Spleen (tissue), 7 donors: ENCODE results near the gene AKAP5.

ENCODE experiments used
- CTCF ChIP-seq, 11 experiments: fragments of 200-600 bp in 7 of 11; fragments of 450-650 bp in 4 of 11; sonication (generic) in 4 of 11; IDR thresholded peaks in 8 of 11; conservative IDR thresholded peaks in 3 of 11; 1 replicate in 7 of 11; 2 replicates in 4 of 11; pipeline versions ENCODE4 v1.4.0 to v1.8.0; 2016 to 2021; ENCODE audit warnings: antibody characterized with exemption in 11 of 11, inconsistent platforms in 4 of 11, mild to moderate bottlenecking in 1 of 11
- POLR2AphosphoS5 ChIP-seq, 3 donors: sonication (generic); formaldehyde crosslinking; IDR thresholded peaks; one replicate each; pipeline ENCODE4 v1.5.1; 2017; ENCODE audit warnings: antibody characterized with exemption in 3 of 3
- donor health status: DM: no; HTN: no; CAD: no; lungs with moderate emphysema.
- donor health status: DM: no; HTN: no; CAD: no.
- donor health status: DM: no; HTN: no; CAD: no.

- TF ChIP-seq CTCF (IDR thresholded peaks at IDR 0.05 in 8 of 11, conservative IDR thresholded peaks at IDR 0.05 in 3 of 11) (no peak), POLR2AphosphoS5 (IDR thresholded peaks at IDR 0.05) (no peak)
Observed at GRCh38 chr14:64463873-64464272, 1.4 kb upstream of the AKAP5 start.
